ENCODE measurements around the gene AEN.

The AEN gene

GRCh38 chr15:88603885-88604284, 17.3 kb upstream of the AEN start:
- Histone ChIP-seq H3K4me3 (ENCODE audit: severe bottlenecking) (no peak overlapping the region), H3K27me3 (ENCODE audit: insufficient read depth, poor library complexity, severe bottlenecking) (peaks cover 69% of the 10 kb centered on the region), H3K27ac (ENCODE audit: poor library complexity, severe bottlenecking) (no peak overlapping the region), H3K36me3 (ENCODE audit: low read depth) (no peaks in the 10 kb centered on the region), H3K4me1 (ENCODE audit: insufficient read depth, poor library complexity, severe bottlenecking) (no peaks in the 10 kb centered on the region), H3K9me3 (ENCODE audit: severe bottlenecking) (no peaks in the 10 kb centered on the region)
- no peak for DNase-seq (ENCODE audit: low spot score)
- TF ChIP-seq CTCF (IDR thresholded peaks at IDR 0.05; ENCODE audit: poor library complexity, severe bottlenecking): no peak
- ATAC-seq (ENCODE audit: low read depth): no peak; the same call in 1 of the 3 replicates

GRCh38 chr15:88604381-88605188, 16.6 kb upstream of the AEN start:
- no peaks in the 10 kb centered on the region for H3K36me3 ChIP-seq (ENCODE audit: low read depth)
- no peak overlapping the region for H3K4me3 ChIP-seq (ENCODE audit: severe bottlenecking)
- H3K27me3 ChIP-seq (ENCODE audit: insufficient read depth, poor library complexity, severe bottlenecking): peaks cover 69% of the 10 kb centered on the region
- ATAC-seq (ENCODE audit: low read depth): peak; percentile 9; the same call in 2 of the 3 replicates
- no peak for TF ChIP-seq CTCF (IDR thresholded peaks at IDR 0.05; ENCODE audit: poor library complexity, severe bottlenecking)
- H3K9me3 ChIP-seq (ENCODE audit: severe bottlenecking): no peaks in the 10 kb centered on the region
- no peak overlapping the region for H3K27ac ChIP-seq (ENCODE audit: poor library complexity, severe bottlenecking)
- no peaks in the 10 kb centered on the region for H3K4me1 ChIP-seq (ENCODE audit: insufficient read depth, poor library complexity, severe bottlenecking)
- no peak for DNase-seq (ENCODE audit: low spot score)

- no peak for TF ChIP-seq CTCF (IDR thresholded peaks at IDR 0.05; ENCODE audit: poor library complexity, severe bottlenecking)
- peaks cover 65% of the 10 kb centered on the region for H3K27me3 ChIP-seq (ENCODE audit: insufficient read depth, poor library complexity, severe bottlenecking)
- no peaks in the 10 kb centered on the region for H3K9me3 ChIP-seq (ENCODE audit: severe bottlenecking)
- no peaks in the 10 kb centered on the region for H3K36me3 ChIP-seq (ENCODE audit: low read depth)
- H3K4me3 ChIP-seq (ENCODE audit: severe bottlenecking): no peak overlapping the region
- H3K27ac ChIP-seq (ENCODE audit: poor library complexity, severe bottlenecking): no peak overlapping the region
- ATAC-seq (ENCODE audit: low read depth) (peak; percentile 53), DNase-seq (ENCODE audit: low spot score) (no peak)
- H3K4me1 ChIP-seq (ENCODE audit: insufficient read depth, poor library complexity, severe bottlenecking): no peaks in the 10 kb centered on the region
Measured at GRCh38 chr15:88605189-88606069, 15.7 kb upstream of the AEN start.

- Histone ChIP-seq H3K27ac (ENCODE audit: poor library complexity, severe bottlenecking) (no peak overlapping the region), H3K9me3 (ENCODE audit: severe bottlenecking) (no peaks in the 10 kb centered on the region), H3K36me3 (ENCODE audit: low read depth) (no peaks in the 10 kb centered on the region), H3K4me1 (ENCODE audit: insufficient read depth, poor library complexity, severe bottlenecking) (no peaks in the 10 kb centered on the region), H3K4me3 (ENCODE audit: severe bottlenecking) (no peak overlapping the region), H3K27me3 (ENCODE audit: insufficient read depth, poor library complexity, severe bottlenecking) (peaks cover 63% of the 10 kb centered on the region)
- no peak for ATAC-seq (ENCODE audit: low read depth)
- no peak for DNase-seq (ENCODE audit: low spot score)
- TF ChIP-seq CTCF (IDR thresholded peaks at IDR 0.05; ENCODE audit: poor library complexity, severe bottlenecking): no peak
Measured at GRCh38 chr15:88606070-88606794, 14.9 kb upstream of the AEN start.
